GM23248 (cell line): ENCODE results near the gene RAB37. TPM values are rescaled to one million over a fixed set of nuclear protein-coding genes. Genes with fewer than 3 reads are reported as not detected.

Source experiments
- DNase-seq: peaks from one replicate; pipeline ENCODE4 v3.0.0-alpha.2; 2015
- H2AFZ ChIP-seq: fragments of 200-600 bp; sonication (generic); 2 replicates; pipeline ENCODE4 v1.6.1; 2016; ENCODE audit warnings: antibody characterized with exemption
- H3F3A ChIP-seq: fragments of 200-600 bp; sonication (generic); 2 replicates; pipeline ENCODE4 v1.6.1; 2016; ENCODE audit warnings: mild to moderate bottlenecking, antibody characterized with exemption, mixed run types; ENCODE audit not compliant: insufficient read depth
- H3K27ac ChIP-seq: fragments of 200-600 bp; sonication (generic); 2 replicates; pipeline ENCODE4 v1.5.1; 2016; ENCODE audit warnings: mild to moderate bottlenecking
- H3K27me3 ChIP-seq: fragments of 200-600 bp; sonication (generic); replicated peaks from 2 replicates; pipeline ENCODE4 v1.6.1; 2016; ENCODE audit warnings: mild to moderate bottlenecking; ENCODE audit not compliant: insufficient read depth
- H3K36me3 ChIP-seq: fragments of 200-600 bp; sonication (generic); 2 replicates; pipeline ENCODE4 v1.6.1; 2016; ENCODE audit warnings: low read depth, mild to moderate bottlenecking
- H3K4me1 ChIP-seq: fragments of 200-600 bp; sonication (generic); 2 replicates; pipeline ENCODE4 v1.6.1; 2016; ENCODE audit warnings: mild to moderate bottlenecking; ENCODE audit not compliant: insufficient read depth
- H3K4me2 ChIP-seq: fragments of 200-600 bp; sonication (generic); one replicate; pipeline ENCODE4 v1.6.1; 2016; ENCODE audit warnings: mild to moderate bottlenecking; ENCODE audit not compliant: unreplicated experiment
- H3K4me3 ChIP-seq: fragments of 200-600 bp; sonication (generic); 2 replicates; pipeline ENCODE4 v1.5.1; 2016; ENCODE audit warnings: mild to moderate bottlenecking
- H3K79me2 ChIP-seq: fragments of 200-600 bp; sonication (generic); 2 replicates; pipeline ENCODE4 v1.6.1; 2016; ENCODE audit warnings: mild to moderate bottlenecking; ENCODE audit not compliant: insufficient read depth
- H3K9ac ChIP-seq: fragments of 200-600 bp; sonication (generic); 2 replicates; pipeline ENCODE4 v1.6.1; 2016; ENCODE audit warnings: mild to moderate bottlenecking
- H3K9me2 ChIP-seq: fragments of 200-600 bp; sonication (generic); 2 replicates; pipeline ENCODE4 v1.6.1; 2016; ENCODE audit warnings: mixed run types, mild to moderate bottlenecking, moderate library complexity; ENCODE audit not compliant: insufficient read depth
- H3K9me3 ChIP-seq: fragments of 200-600 bp; sonication (generic); one replicate; pipeline ENCODE4 v1.6.1; 2017; ENCODE audit warnings: low read depth
- H4K20me1 ChIP-seq: fragments of 200-600 bp; sonication (generic); 2 replicates; pipeline ENCODE4 v1.6.0; 2016; ENCODE audit not compliant: insufficient read depth
- EZH2 ChIP-seq: fragments of 200-600 bp; sonication (generic); IDR thresholded peaks from 2 replicates; pipeline ENCODE4 v1.6.1; 2018; ENCODE audit warnings: antibody characterized with exemption, mild to moderate bottlenecking; ENCODE audit not compliant: insufficient read depth, poor library complexity, severe bottlenecking
- EZH2phosphoT487 ChIP-seq: fragments of 200-600 bp; sonication (generic); IDR thresholded peaks from 2 replicates; pipeline ENCODE4 v1.6.1; 2018; ENCODE audit warnings: antibody characterized with exemption, moderate library complexity, mild to moderate bottlenecking, low read depth; ENCODE audit not compliant: insufficient read depth
- WGBS, 2 experiments: methylation state at CpG; one replicate each; pipeline ENCODE4 v1.1.6; 2015 to 2017; ENCODE audit warnings: low lambda C conversion rate in 2 of 2, low coverage in 1 of 2; ENCODE audit errors: missing lambda C conversion rate in 2 of 2; 5-methylcytosine and 5-hydroxymethylcytosine counted together
- in situ Hi-C: fragments of 300-500 bp; cut with MboI; formaldehyde crosslinking; loops from 2 replicates; pipeline ENCODE4 v1.15.0; 2020
- polyA plus RNA-seq: library from polyadenylated mRNA; unstranded; fragments of >200 nt; fragmentation: Nextera tagmentation; extraction: Ambion mirVana; gene quantifications from 2 replicates; pipeline ENCODE4 v1.2.1, GENCODE V29; 2016
- total RNA-seq: library from RNA; depleted of rRNA; stranded (reverse); fragments of >200 nt; shearing (Covaris generic); gene quantifications from 2 replicates; pipeline ENCODE4 v1.2.3, GENCODE V29; 2014

RAB37 gene
- total and polyA plus RNA-seq, 2 experiments from 2014 or later = 0.11 TPM; not detected in 1

DNA sequence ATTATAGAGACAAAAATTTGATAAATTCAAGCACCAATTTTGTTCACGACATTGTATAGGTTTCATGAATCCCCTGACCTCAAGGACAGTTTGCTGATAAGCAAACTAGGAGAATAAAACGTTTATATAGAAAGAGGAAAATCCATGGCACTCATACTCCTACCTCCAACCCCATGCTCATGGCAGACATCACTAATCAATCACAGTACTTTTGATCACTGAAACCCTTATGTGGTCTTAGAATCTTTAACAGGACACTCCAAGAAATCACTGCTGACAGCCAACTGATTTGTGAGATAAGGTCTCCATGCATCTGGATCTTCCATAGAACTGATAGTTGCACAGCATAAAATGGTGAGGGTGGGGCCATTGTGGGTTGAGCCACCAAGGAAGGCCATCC, 6.7 kb downstream of the RAB37 start:
- Histone ChIP-seq H3K27ac (no peak overlapping the region), H3K4me3 (no peak overlapping the region), H4K20me1 (no peaks in the 10 kb centered on the region), H3F3A (no peaks in the 10 kb centered on the region), H3K9me3 (no peaks in the 10 kb centered on the region), H2AFZ (no peak overlapping the region), H3K27me3 (peaks cover 12% of the 10 kb centered on the region), H3K4me1 (no peaks in the 10 kb centered on the region), H3K36me3 (no peaks in the 10 kb centered on the region), H3K4me2 (no peak overlapping the region), H3K9me2 (no peaks in the 10 kb centered on the region), H3K9ac (no peak overlapping the region), H3K79me2 (no peaks in the 10 kb centered on the region)
- no peak for DNase-seq
- in situ Hi-C loops = loop anchor here (10.0 kb wide), 1 partner anchor 121 kb away; no protein-coding TSS in a partner anchor
- TF ChIP-seq EZH2 (no peak), EZH2phosphoT487 (no peak)
- 18 to 37% methylated on average over 2 of the region's 2 CpGs for WGBS, 2 experiments

DNA sequence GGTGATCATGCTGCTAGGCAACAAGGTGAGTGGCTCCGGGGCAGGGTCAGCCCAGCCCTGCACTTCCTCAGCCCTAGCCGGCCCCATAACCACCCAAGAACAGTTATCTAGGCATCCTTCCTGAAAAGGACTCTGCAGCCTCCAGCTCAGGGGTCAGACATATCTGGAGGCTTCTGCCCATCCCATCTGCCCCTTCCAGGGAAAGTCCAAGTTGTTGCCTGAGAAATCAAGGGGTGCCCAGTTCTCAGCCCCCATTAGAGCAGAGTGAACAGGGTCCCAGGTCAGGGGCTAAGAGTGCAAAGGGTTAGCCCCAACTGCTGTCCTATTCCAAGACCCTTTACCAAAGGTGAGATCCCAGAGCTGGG, 7.3 kb downstream of the RAB37 start:
- H4K20me1 ChIP-seq = no peaks in the 10 kb centered on the region
- no peaks in the 10 kb centered on the region for H3K9me2 ChIP-seq
- H3K27me3 ChIP-seq = peaks cover 7% of the 10 kb centered on the region; the same call in 1 of the 2 replicates
- H3K79me2 ChIP-seq = no peaks in the 10 kb centered on the region
- 33 to 34% methylated on average over 2 of the region's 2 CpGs for WGBS, 2 experiments
- H3K4me3 ChIP-seq = no peak overlapping the region
- in situ Hi-C loops = loop anchor here (10.0 kb wide), 1 partner anchor 120 kb away; no protein-coding TSS in a partner anchor
- no peak overlapping the region for H3K9ac ChIP-seq
- no peak overlapping the region for H2AFZ ChIP-seq
- DNase-seq = no peak
- H3K27ac ChIP-seq = no peak overlapping the region
- no peaks in the 10 kb centered on the region for H3K4me1 ChIP-seq
- H3K36me3 ChIP-seq = no peaks in the 10 kb centered on the region
- no peaks in the 10 kb centered on the region for H3F3A ChIP-seq
- no peak overlapping the region for H3K4me2 ChIP-seq
- TF ChIP-seq EZH2phosphoT487 = no peak
- no peak for TF ChIP-seq EZH2
- no peaks in the 10 kb centered on the region for H3K9me3 ChIP-seq

- H3K79me2 ChIP-seq = no peaks in the 10 kb centered on the region
- H3K4me3 ChIP-seq = no peak overlapping the region
- H3K4me2 ChIP-seq = peak overlapping the region; percentile 30
- peak overlapping the region; percentile 63 for H2AFZ ChIP-seq
- H3K9me2 ChIP-seq = no peaks in the 10 kb centered on the region
- H3F3A ChIP-seq = no peaks in the 10 kb centered on the region
- H3K9me3 ChIP-seq = no peaks in the 10 kb centered on the region
- peak; percentile 69 for DNase-seq
- H3K27me3 ChIP-seq = 0 out of 2 replicates have a peak, but pooled peaks cover 6% of the 10 kb centered on the region
- no peaks in the 10 kb centered on the region for H3K4me1 ChIP-seq
- H3K36me3 ChIP-seq = no peaks in the 10 kb centered on the region
- TF ChIP-seq EZH2 (no peak), EZH2phosphoT487 (no peak)
- no peak overlapping the region for H3K27ac ChIP-seq
- no peak overlapping the region for H3K9ac ChIP-seq
- in situ Hi-C loops = loop anchor here (10.0 kb wide), 1 partner anchor 120 kb away; no protein-coding TSS in a partner anchor
- H4K20me1 ChIP-seq = no peaks in the 10 kb centered on the region
- 39 to 44% methylated on average over 22 to 24 of the region's 24 CpGs for WGBS, 2 experiments
Measured at GRCh38 chr17:74744714-74745547, 7.9 kb downstream of the RAB37 start.

GRCh38 chr17:74745548-74746177, 8.6 kb downstream of the RAB37 start:
- Histone ChIP-seq H2AFZ (no peak overlapping the region), H3K9me2 (no peaks in the 10 kb centered on the region), H3K4me2 (no peak overlapping the region), H3K9ac (no peak overlapping the region), H3F3A (no peaks in the 10 kb centered on the region), H4K20me1 (no peaks in the 10 kb centered on the region), H3K4me3 (no peak overlapping the region), H3K4me1 (no peaks in the 10 kb centered on the region), H3K27me3 (0 out of 2 replicates have a peak, but pooled peaks cover 6% of the 10 kb centered on the region), H3K79me2 (no peaks in the 10 kb centered on the region), H3K27ac (no peak overlapping the region), H3K36me3 (no peaks in the 10 kb centered on the region), H3K9me3 (no peaks in the 10 kb centered on the region)
- WGBS, 2 experiments = 85 to 89% methylated on average over 8 of the region's 8 CpGs
- TF ChIP-seq EZH2 (no peak), EZH2phosphoT487 (no peak)
- DNase-seq = no peak
- in situ Hi-C loops = loop anchor here (10.0 kb wide), 1 partner anchor 119 kb away; no protein-coding TSS in a partner anchor
